Keratinocyte (primary cell): ENCODE measurements around the gene ANKRD53. TPM values are rescaled to one million over a fixed set of nuclear protein-coding genes. Genes with fewer than 3 reads are reported as not detected.

ENCODE experiments used
- DNase-seq: peaks from one replicate; pipeline ENCODE4 v3.0.0-alpha.2; 2011; ENCODE audit warnings: low read depth, missing footprints, low spot score
- FAIRE-seq: peaks from 2 replicates; lab custom pipeline; 2011; peaks lifted over from hg19 to GRCh38; lab: Jason Lieb, UNC
- H2AFZ ChIP-seq: 2 replicates; pipeline ENCODE4 v1.6.0; 2012; ENCODE audit warnings: low read length, control low read depth, inconsistent platforms; ENCODE audit not compliant: control insufficient read depth
- H3K27ac ChIP-seq: 2 replicates; pipeline ENCODE4 v1.5.1; 2011; ENCODE audit warnings: low read length; ENCODE audit not compliant: control insufficient read depth, insufficient read depth
- H3K27me3 ChIP-seq: 3 replicates; pipeline ENCODE4 v1.6.0; 2011; ENCODE audit warnings: low read length; ENCODE audit not compliant: control insufficient read depth, insufficient read depth; ENCODE audit errors: extremely low read depth
- H3K36me3 ChIP-seq, 2 experiments: 2 replicates in 1 of 2; 3 replicates in 1 of 2; pipeline ENCODE4 v1.5.1; 2011; ENCODE audit warnings: low read length in 2 of 2, mild to moderate bottlenecking in 1 of 2; ENCODE audit not compliant: control insufficient read depth in 2 of 2, insufficient read depth in 2 of 2; ENCODE audit errors: extremely low read depth in 1 of 2
- H3K4me1 ChIP-seq: 3 replicates; pipeline ENCODE4 v1.5.1; 2011; ENCODE audit warnings: low read length; ENCODE audit not compliant: control insufficient read depth, insufficient read depth; ENCODE audit errors: extremely low read depth
- H3K4me2 ChIP-seq: 3 replicates; pipeline ENCODE4 v1.6.0; 2011; ENCODE audit warnings: low read depth, low read length; ENCODE audit not compliant: control insufficient read depth, insufficient read depth; ENCODE audit errors: extremely low read depth
- H3K4me3 ChIP-seq, 3 experiments: fragments of 200-600 bp in 1 of 3; sonication (generic) in 1 of 3; 2 replicates in 2 of 3; 3 replicates in 1 of 3; pipeline ENCODE4 v1.5.1; 2011 to 2016; ENCODE audit warnings: low read length in 3 of 3, mild to moderate bottlenecking in 3 of 3, control low read depth in 2 of 3, inconsistent platforms in 1 of 3, low read depth in 1 of 3, mixed read lengths in 1 of 3, mixed run types in 1 of 3, moderate library complexity in 1 of 3; ENCODE audit not compliant: control insufficient read depth in 2 of 3, insufficient read depth in 2 of 3; ENCODE audit errors: extremely low read depth in 1 of 3
- H3K79me2 ChIP-seq: 2 replicates; pipeline ENCODE4 v1.6.0; 2012; ENCODE audit warnings: low read length; ENCODE audit not compliant: control insufficient read depth, insufficient read depth
- H3K9ac ChIP-seq: 3 replicates; pipeline ENCODE4 v1.6.0; 2011; ENCODE audit warnings: low read length; ENCODE audit not compliant: control insufficient read depth, insufficient read depth; ENCODE audit errors: extremely low read depth
- H3K9me1 ChIP-seq: 3 replicates; pipeline ENCODE4 v1.6.0; 2011; ENCODE audit warnings: low read length; ENCODE audit not compliant: control insufficient read depth, insufficient read depth; ENCODE audit errors: extremely low read depth
- H3K9me3 ChIP-seq: 2 replicates; pipeline ENCODE4 v1.5.1; 2012; ENCODE audit warnings: low read depth, low read length; ENCODE audit not compliant: control insufficient read depth
- H4K20me1 ChIP-seq: 3 replicates; pipeline ENCODE4 v1.6.0; 2011; ENCODE audit warnings: low read length; ENCODE audit not compliant: control insufficient read depth, insufficient read depth; ENCODE audit errors: extremely low read depth
- CTCF ChIP-seq, 3 experiments: IDR thresholded peaks in 1 of 3; conservative IDR thresholded peaks in 1 of 3; optimal IDR thresholded peaks in 1 of 3; 2 replicates in 2 of 3; 3 replicates in 1 of 3; pipeline versions ENCODE3 to v1.5.1; 2011; ENCODE audit warnings: low read length in 3 of 3, mild to moderate bottlenecking in 3 of 3, moderate library complexity in 2 of 3, control low read depth in 1 of 3, inconsistent platforms in 1 of 3; ENCODE audit not compliant: insufficient read depth in 2 of 3; ENCODE audit errors: extremely low read depth in 1 of 3
- EZH2 ChIP-seq: IDR thresholded peaks from one replicate; pipeline ENCODE4 v1.6.1; 2012; ENCODE audit warnings: inconsistent platforms, mild to moderate bottlenecking, low read length, moderate library complexity
- dilution Hi-C: fragments of 300-500 bp; cut with MboI; formaldehyde crosslinking; loops from one replicate; pipeline ENCODE4 v1.7.0; 2020; ENCODE audit warnings: low sequenced_read_pairs; ENCODE audit not compliant: extremely low pct_ligation_motif_present
- polyA plus RNA-seq, 5 experiments: library from polyadenylated mRNA; depleted of rRNA in 3 of 5; stranded (reverse) in 3 of 5; stranded (forward) in 1 of 5; unstranded in 1 of 5; fragments of >200 nt; gene quantifications; 1 replicate in 1 of 5; 2 replicates in 3 of 5; 3 replicates in 1 of 5; pipeline versions ENCODE4 v1.2.1 to v1.2.3, GENCODE V29; 2011 to 2012; ENCODE audit warnings: missing spikeins in 2 of 5, low read depth in 1 of 5, low replicate concordance in 1 of 5

ANKRD53 gene
- polyA plus RNA-seq, 1 donor (not counting 4 experiments of a cell fraction or from before 2014, with no cell fraction given): not detected

- no peak for DNase-seq
- no peaks in the 10 kb centered on the region for H3K9me1 ChIP-seq
- H3K4me1 ChIP-seq: no peaks in the 10 kb centered on the region
- H3K4me3 ChIP-seq: no peak overlapping the region
- no peak overlapping the region for H2AFZ ChIP-seq
- no peak overlapping the region for H3K27ac ChIP-seq
- H3K9ac ChIP-seq: no peak overlapping the region
- H3K9me3 ChIP-seq: no peaks in the 10 kb centered on the region
- H3K4me2 ChIP-seq: no peak overlapping the region
- no peak for FAIRE-seq
- no peaks in the 10 kb centered on the region for H3K27me3 ChIP-seq
- H3K36me3 ChIP-seq: peaks cover 26 to 42% of the 10 kb centered on the region in 2 experiments
- TF ChIP-seq EZH2: no peak
- TF ChIP-seq CTCF (optimal IDR thresholded peaks at IDR 0.05 in 1 of 3, IDR thresholded peaks at IDR 0.05 in 1 of 3, conservative IDR thresholded peaks at IDR 0.05 in 1 of 3; ENCODE audit: extremely low read depth in 1 of 3, insufficient read depth in 2 of 3, low read length in 3 of 3): no peak
- H3K79me2 ChIP-seq: peaks cover 2% of the 10 kb centered on the region
- dilution Hi-C loops: no loop called here
- H4K20me1 ChIP-seq: no peaks in the 10 kb centered on the region
Measured at GRCh38 chr2:70987386-70987785, 9.0 kb downstream of the ANKRD53 start.

GRCh38 chr2:70988151-70988550, 9.7 kb downstream of the ANKRD53 start:
- no peak for TF ChIP-seq CTCF (optimal IDR thresholded peaks at IDR 0.05 in 1 of 3, IDR thresholded peaks at IDR 0.05 in 1 of 3, conservative IDR thresholded peaks at IDR 0.05 in 1 of 3; ENCODE audit: extremely low read depth in 1 of 3, insufficient read depth in 2 of 3, low read length in 3 of 3)
- TF ChIP-seq EZH2: no peak
- Histone ChIP-seq H3K36me3 (peaks cover 26 to 42% of the 10 kb centered on the region in 2 experiments), H3K4me1 (peaks cover 2% of the 10 kb centered on the region), H3K27ac (no peak overlapping the region), H2AFZ (no peak overlapping the region), H3K4me2 (no peak overlapping the region), H3K9ac (no peak overlapping the region), H3K9me1 (no peaks in the 10 kb centered on the region), H3K27me3 (no peaks in the 10 kb centered on the region), H3K9me3 (no peaks in the 10 kb centered on the region), H4K20me1 (no peaks in the 10 kb centered on the region), H3K4me3 (no peak overlapping the region), H3K79me2 (peaks cover 6% of the 10 kb centered on the region)
- FAIRE-seq: no peak
- no peak for DNase-seq
- dilution Hi-C loops: no loop called here
